IPS DF 6.9 (cell line): ENCODE measurements around the gene SV2C.

Experiments used
- DNase-seq: peaks from one replicate; pipeline ENCODE4 v3.0.0-alpha.2; 2013; ENCODE audit warnings: low read depth, low spot score
- H3K27ac ChIP-seq: one replicate; pipeline ENCODE4 v1.5.1; 2013; ENCODE audit warnings: low read length, control low read depth
- H3K27me3 ChIP-seq: 2 replicates; pipeline ENCODE4 v1.6.1; 2013; ENCODE audit warnings: mild to moderate bottlenecking, low read length; ENCODE audit not compliant: control insufficient read depth, insufficient read depth
- H3K36me3 ChIP-seq: 2 replicates; pipeline ENCODE4 v1.6.1; 2013; ENCODE audit warnings: low read length; ENCODE audit not compliant: control insufficient read depth, insufficient read depth
- H3K4me1 ChIP-seq: 2 replicates; pipeline ENCODE4 v1.6.1; 2013; ENCODE audit warnings: low read length; ENCODE audit not compliant: control insufficient read depth, insufficient read depth
- H3K4me3 ChIP-seq: 2 replicates; pipeline ENCODE4 v1.5.1; 2013; ENCODE audit warnings: mild to moderate bottlenecking, low read length
- H3K9me3 ChIP-seq: 2 replicates; pipeline ENCODE4 v1.6.1; 2013; ENCODE audit warnings: low read length, inconsistent platforms; ENCODE audit not compliant: control insufficient read depth, insufficient read depth
- WGBS: extraction: QIAGEN DNeasy Blood & Tissue Kit; methylation state at CpG from one replicate; pipeline ENCODE4 v1.1.7; 2013; ENCODE audit warnings: mixed read lengths, missing lambda C conversion rate; ENCODE audit not compliant: insufficient read length, insufficient coverage; 5-methylcytosine and 5-hydroxymethylcytosine counted together

Gene SV2C

GRCh38 chr5:76178913-76179312 is 95.7 kb downstream of the SV2C start:
- Histone ChIP-seq H3K27me3 (no peaks in the 10 kb centered on the region), H3K27ac (no peak overlapping the region), H3K36me3 (no peaks in the 10 kb centered on the region), H3K9me3 (no peaks in the 10 kb centered on the region), H3K4me1 (no peaks in the 10 kb centered on the region), H3K4me3 (no peak overlapping the region)
- WGBS: 100% methylated on average over 3 of the region's 5 CpGs
- no peak for DNase-seq

- H3K36me3 ChIP-seq: no peaks in the 10 kb centered on the region
- WGBS: no CpG with 5 or more reads among the region's 8 CpGs
- no peaks in the 10 kb centered on the region for H3K9me3 ChIP-seq
- H3K4me3 ChIP-seq: no peak overlapping the region
- no peak overlapping the region for H3K27ac ChIP-seq
- no peaks in the 10 kb centered on the region for H3K4me1 ChIP-seq
- DNase-seq: no peak
- no peaks in the 10 kb centered on the region for H3K27me3 ChIP-seq
Measured at GRCh38 chr5:76180814-76181805, 97.9 kb downstream of the SV2C start.

GRCh38 chr5:76187386-76187785 is 104.2 kb downstream of the SV2C start:
- H3K9me3 ChIP-seq: no peaks in the 10 kb centered on the region
- no peak for DNase-seq

GRCh38 chr5:76190356-76190755 is 107.2 kb downstream of the SV2C start:
- H3K4me1 ChIP-seq: no peaks in the 10 kb centered on the region
- no peaks in the 10 kb centered on the region for H3K27me3 ChIP-seq
- H3K27ac ChIP-seq: no peak overlapping the region
- DNase-seq: no peak
- H3K9me3 ChIP-seq: no peaks in the 10 kb centered on the region
- H3K36me3 ChIP-seq: no peaks in the 10 kb centered on the region
- no CpG with 5 or more reads among the region's 3 CpGs for WGBS
- H3K4me3 ChIP-seq: no peak overlapping the region

More at GRCh38 chr5:76187386-76187785, 104.2 kb downstream of the SV2C start:
- Histone ChIP-seq H3K27me3 (no peaks in the 10 kb centered on the region), H3K27ac (no peak overlapping the region), H3K4me3 (no peak overlapping the region), H3K4me1 (no peaks in the 10 kb centered on the region), H3K36me3 (no peaks in the 10 kb centered on the region)

GRCh38 chr5:76192837-76193236 is 109.7 kb downstream of the SV2C start:
- no peaks in the 10 kb centered on the region for H3K27me3 ChIP-seq
- no peaks in the 10 kb centered on the region for H3K9me3 ChIP-seq
- no peaks in the 10 kb centered on the region for H3K4me1 ChIP-seq
- no peaks in the 10 kb centered on the region for H3K36me3 ChIP-seq
- no peak overlapping the region for H3K27ac ChIP-seq
- no peak overlapping the region for H3K4me3 ChIP-seq
- DNase-seq: no peak
- WGBS: no CpG with 5 or more reads among the region's 5 CpGs

GRCh38 chr5:76193635-76194034 is 110.5 kb downstream of the SV2C start:
- no peak overlapping the region for H3K27ac ChIP-seq
- DNase-seq: no peak

GRCh38 chr5:76194340-76194739 is 111.2 kb downstream of the SV2C start:
- no peaks in the 10 kb centered on the region for H3K4me1 ChIP-seq
- H3K36me3 ChIP-seq: no peaks in the 10 kb centered on the region
- DNase-seq: no peak
- no CpG with 5 or more reads among the region's 3 CpGs for WGBS
- no peak overlapping the region for H3K27ac ChIP-seq
- no peaks in the 10 kb centered on the region for H3K27me3 ChIP-seq
- no peaks in the 10 kb centered on the region for H3K9me3 ChIP-seq
- H3K4me3 ChIP-seq: no peak overlapping the region

More at GRCh38 chr5:76193635-76194034, 110.5 kb downstream of the SV2C start:
- Histone ChIP-seq H3K4me3 (no peak overlapping the region), H3K9me3 (no peaks in the 10 kb centered on the region), H3K36me3 (no peaks in the 10 kb centered on the region), H3K4me1 (no peaks in the 10 kb centered on the region), H3K27me3 (no peaks in the 10 kb centered on the region)

GRCh38 chr5:76196457-76196856 is 113.3 kb downstream of the SV2C start:
- no peak for DNase-seq
- Histone ChIP-seq H3K27me3 (no peaks in the 10 kb centered on the region), H3K27ac (no peak overlapping the region), H3K4me3 (no peak overlapping the region), H3K36me3 (no peaks in the 10 kb centered on the region), H3K4me1 (no peaks in the 10 kb centered on the region), H3K9me3 (no peaks in the 10 kb centered on the region)
- WGBS: no CpG with 5 or more reads among the region's 3 CpGs

GRCh38 chr5:76196886-76197489 is 113.8 kb downstream of the SV2C start:
- Histone ChIP-seq H3K27ac (no peak overlapping the region), H3K4me3 (no peak overlapping the region), H3K27me3 (no peaks in the 10 kb centered on the region), H3K4me1 (no peaks in the 10 kb centered on the region), H3K9me3 (no peaks in the 10 kb centered on the region), H3K36me3 (no peaks in the 10 kb centered on the region)
- no peak for DNase-seq
- WGBS: no CpG with 5 or more reads among the region's 2 CpGs

- no peak overlapping the region for H3K27ac ChIP-seq
- no peaks in the 10 kb centered on the region for H3K9me3 ChIP-seq
- H3K36me3 ChIP-seq: no peaks in the 10 kb centered on the region
- DNase-seq: no peak
- H3K27me3 ChIP-seq: no peaks in the 10 kb centered on the region
- H3K4me1 ChIP-seq: no peaks in the 10 kb centered on the region
- no CpG with 5 or more reads among the region's 3 CpGs for WGBS
- no peak overlapping the region for H3K4me3 ChIP-seq
Measured at GRCh38 chr5:76197726-76198125, 114.5 kb downstream of the SV2C start.
